Stimulated activated CD4-positive, alpha-beta T cell treated with anti-CD3 and anti-CD28 coated beads, TNF-alpha, amount 100 ng/mL, for 1 hour (primary cell): ENCODE measurements around the gene RAPSN.

Experiments
- DNase-seq, 3 donors: peaks; one replicate each; pipeline ENCODE4 v3.0.0-alpha.2; 2020; ENCODE audit warnings: low read depth in 3 of 3, low spot score in 1 of 3

RAPSN gene

GRCh38 chr11:47391077-47391583 is 57.8 kb downstream of the RAPSN start:
- no peak for DNase-seq

GRCh38 chr11:47390422-47390760 is 58.5 kb downstream of the RAPSN start:
- DNase-seq = no peak

DNA sequence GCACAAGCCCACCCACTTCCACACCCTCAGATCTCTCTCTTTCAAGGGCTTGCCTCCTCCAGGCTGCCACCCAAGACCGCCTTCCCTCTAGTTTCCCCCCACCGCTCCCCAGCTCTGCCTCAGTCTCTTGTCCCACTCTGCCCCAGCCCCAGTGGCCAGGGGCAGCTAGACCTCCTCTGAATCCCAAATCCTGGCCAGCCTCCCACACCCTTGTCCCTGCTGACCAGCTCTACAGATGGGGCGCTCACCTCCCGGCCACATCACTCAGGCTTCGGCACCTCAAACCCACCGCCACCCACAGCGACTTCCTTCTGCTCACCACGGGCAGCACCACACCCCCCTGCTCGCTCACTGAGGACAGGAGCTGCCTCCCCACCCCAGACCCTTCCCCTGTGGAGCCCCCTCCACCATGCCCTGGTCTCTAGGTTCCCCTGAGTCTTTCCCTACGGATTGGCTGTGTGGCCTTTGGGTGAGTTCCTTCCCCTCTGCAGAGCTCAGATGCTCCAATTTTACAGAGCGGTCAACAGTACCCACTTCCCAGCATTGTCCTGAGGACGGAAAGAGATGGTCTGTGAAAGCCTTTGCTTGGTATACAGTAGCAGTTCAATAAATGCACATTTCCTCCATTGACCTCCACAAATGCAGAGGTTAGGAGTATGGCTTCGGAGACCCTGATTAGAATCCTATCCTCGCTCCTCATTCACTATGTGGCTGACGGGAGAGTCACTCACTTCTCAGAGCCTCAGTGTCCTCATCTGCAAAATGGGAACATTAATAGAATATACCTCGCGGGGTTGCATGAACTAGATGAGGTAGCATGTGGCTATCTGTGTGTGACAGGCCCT is 59.1 kb downstream of the RAPSN start:
- no peak for DNase-seq

DNA sequence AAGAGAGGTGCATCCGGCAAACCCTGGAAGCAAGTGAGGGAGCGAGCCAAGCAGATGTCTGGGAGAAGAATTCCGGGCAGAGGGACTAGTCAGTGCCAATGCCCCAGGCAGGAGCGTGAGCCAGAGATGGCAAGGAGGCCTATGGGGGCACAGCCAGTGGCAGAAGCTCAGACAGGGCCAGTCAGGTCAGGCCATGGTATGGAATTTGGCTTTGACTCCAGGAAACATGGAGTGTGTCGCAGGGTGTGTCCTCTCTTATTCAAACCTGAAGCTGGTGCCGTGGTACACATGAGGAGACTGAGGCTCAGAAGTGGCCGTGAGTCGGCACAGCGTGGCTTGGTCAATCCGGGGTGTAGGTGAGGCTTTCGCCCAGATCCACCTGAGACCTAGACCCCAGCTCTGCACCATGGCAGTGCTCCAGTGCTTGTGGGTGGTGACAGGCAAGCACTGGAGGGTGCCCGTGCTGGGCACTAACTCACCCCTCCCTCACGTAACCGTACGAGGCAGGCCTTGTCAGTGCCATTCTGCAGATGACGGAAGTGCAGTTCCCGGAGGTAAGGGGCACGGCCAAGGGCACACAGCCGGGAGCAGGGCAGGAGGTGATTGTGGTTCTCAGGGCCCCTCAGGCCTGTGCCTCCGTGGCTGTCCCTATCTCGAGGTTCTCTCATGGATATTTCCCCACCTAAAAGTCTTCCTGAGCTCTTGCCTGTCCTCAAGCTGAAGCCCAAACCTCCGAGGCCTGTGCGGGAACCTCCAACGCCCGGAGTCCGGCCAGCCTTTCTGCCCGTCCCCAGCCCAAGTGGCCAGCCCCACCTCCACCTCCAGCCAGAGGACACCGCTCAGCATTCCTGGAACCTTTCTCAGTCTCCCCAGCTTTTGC is 60.0 kb downstream of the RAPSN start:
- no peak for DNase-seq

GRCh38 chr11:47387944-47388696 is 60.8 kb downstream of the RAPSN start:
- DNase-seq = no peak
